Right ventricle myocardium inferior (tissue), 1 donor: Measurements from ENCODE around the gene SNED1. TPM values are rescaled to one million over a fixed set of nuclear protein-coding genes. Genes with fewer than 3 reads are reported as not detected.

ENCODE experiments used
- ATAC-seq: fragments of 200-7000 bp; cut with Tn5 transposase; one replicate; pipeline ENCODE4 v1.9.1; 2020; ENCODE audit warnings: mild to moderate bottlenecking, moderate library complexity
- DNase-seq: peaks from one replicate; pipeline ENCODE4 v3.0.0; 2021; ENCODE audit errors: missing footprints
- intact Hi-C: fragments of 100-400 bp; cut with DNase I; formaldehyde crosslinking; loops from one replicate; pipeline ENCODE4 v1.11.0; 2022
- total RNA-seq: library from RNA; stranded (reverse); fragmentation: NEBNext Ultra II Directional; extraction: Animal tissue kit (Norgen Biotek cat#: 25700); gene quantifications from one replicate; pipeline ENCODE4 v1.2.1, GENCODE V29; 2021
- donor health status: DM: no; HTN: yes; CAD: no; lungs with severe emphysema.

Gene SNED1
- total RNA-seq, 1 donor from 2014 or later: 6.7 TPM

DNA sequence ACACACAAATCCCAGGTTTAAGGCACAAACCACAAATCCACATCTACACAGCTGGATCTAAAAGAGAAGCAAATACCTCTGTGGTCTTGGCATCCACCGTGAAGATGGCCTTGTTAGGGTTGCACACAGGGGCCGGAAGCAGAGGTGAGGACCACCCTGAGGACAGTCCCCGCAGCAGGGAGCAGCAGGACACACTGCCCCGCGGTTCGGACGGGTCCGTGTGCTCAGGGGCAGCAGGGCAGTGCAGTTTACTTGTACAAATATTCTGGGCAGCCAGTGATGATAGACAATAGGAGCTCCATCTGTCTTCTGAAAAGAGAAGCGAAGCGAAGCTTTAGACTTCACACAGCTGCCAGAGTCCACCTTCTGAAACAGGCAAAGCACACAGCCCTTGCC is 142.0 kb downstream of the SNED1 start:
- ATAC-seq (no peak), DNase-seq (no peak)
- intact Hi-C loops: no loop called here

DNA sequence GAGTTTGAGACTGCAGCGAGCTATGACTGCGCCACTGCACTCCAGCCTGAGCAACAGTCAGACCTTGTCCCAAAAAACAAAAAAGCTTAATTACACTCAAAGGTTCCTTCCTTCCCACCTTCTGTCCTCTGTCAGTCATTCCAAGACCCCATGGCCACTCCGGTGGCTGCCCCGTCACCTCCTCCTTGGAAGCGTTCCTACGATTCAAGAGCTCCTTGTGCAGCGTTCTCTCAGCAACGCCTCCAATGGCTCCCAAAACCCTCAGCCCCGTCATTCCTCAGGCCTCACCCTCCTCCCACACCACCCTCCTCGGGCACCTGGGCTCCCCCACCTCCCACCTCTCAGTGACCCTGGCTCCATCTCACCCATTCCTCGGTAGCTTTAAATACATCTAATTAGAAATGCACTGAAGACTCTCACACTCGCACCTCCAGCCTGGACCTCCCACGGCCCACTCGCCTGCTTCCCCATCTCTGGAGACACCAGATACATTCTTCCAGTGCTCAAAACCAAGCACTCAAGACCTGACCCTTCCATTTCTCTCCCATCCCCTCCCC is 142.9 kb downstream of the SNED1 start:
- DNase-seq (no peak), ATAC-seq (no peak)
- intact Hi-C loops: no loop called here

DNA sequence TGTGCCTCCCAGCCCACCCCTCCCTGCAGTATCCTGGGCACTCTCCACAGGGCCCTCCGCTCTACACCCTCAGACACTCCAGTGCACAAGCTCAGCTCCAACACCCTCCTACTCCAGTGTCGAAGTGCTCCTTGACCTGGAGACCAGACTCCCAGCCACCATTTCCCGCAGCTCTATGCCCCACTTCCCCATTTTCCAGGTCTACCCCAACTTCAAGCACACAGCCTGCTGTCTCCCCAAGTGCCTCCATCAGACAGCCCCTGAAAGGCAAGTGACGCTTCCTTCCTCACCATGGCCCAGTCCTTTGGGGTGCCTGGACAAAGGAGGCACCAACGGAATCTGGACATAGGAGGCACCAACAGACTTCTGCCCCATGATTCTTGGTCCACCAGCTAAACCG is 143.6 kb downstream of the SNED1 start:
- ATAC-seq (no peak), DNase-seq (no peak)
- intact Hi-C loops: no loop called here

DNA sequence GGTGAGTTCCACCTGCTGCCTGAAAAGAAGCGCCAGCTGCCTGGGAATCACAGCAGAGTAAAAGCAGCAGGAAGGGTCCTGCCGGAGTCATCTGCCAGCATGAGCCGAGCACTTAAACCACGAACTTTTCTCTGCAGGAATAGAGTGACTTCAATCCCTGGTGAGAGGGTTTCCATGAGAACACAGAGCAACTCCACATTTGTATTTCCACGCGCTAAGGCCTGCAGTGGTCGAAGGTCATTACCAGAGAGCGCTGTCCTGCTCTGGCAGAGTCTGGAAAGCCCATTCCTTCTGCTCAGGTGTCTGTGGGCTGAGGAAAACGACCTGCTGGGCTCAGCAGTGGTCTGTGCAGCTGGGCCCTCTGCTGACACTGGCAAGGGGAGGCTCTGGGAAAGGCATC is 144.2 kb downstream of the SNED1 start:
- DNase-seq (no peak), ATAC-seq (no peak)
- intact Hi-C loops: no loop called here

Other genes starting within 250 kb of the SNED1 start
- 1.5 TPM for gene KIF1A, start 178.4 kb upstream of the SNED1 start, total RNA-seq
- not detected for gene AGXT, start 129.8 kb upstream of the SNED1 start, total RNA-seq
- gene MAB21L4, start 102.5 kb upstream of the SNED1 start, total RNA-seq: not detected
- gene CROCC2, start 92.3 kb upstream of the SNED1 start, total RNA-seq: not detected
- gene MTERF4, start 103.7 kb downstream of the SNED1 start, total RNA-seq: 23.0 TPM
- 1.4 TPM for gene PASK, start 150.9 kb downstream of the SNED1 start, total RNA-seq
- 66.6 TPM for gene PPP1R7, start 151.8 kb downstream of the SNED1 start, total RNA-seq
- gene ANO7, start 190.1 kb downstream of the SNED1 start, total RNA-seq: 0.81 TPM